Hair follicle dermal papilla cell (primary cell): Measurements from ENCODE around the gene LCAT. TPM values are rescaled to one million over a fixed set of nuclear protein-coding genes. Genes with fewer than 3 reads are reported as not detected.

Experiments
- total RNA-seq: library from RNA; depleted of rRNA; stranded (reverse); fragments of >200 nt; gene quantifications from 2 replicates; pipeline ENCODE4 v1.2.3, GENCODE V29; 2012

Gene LCAT, protein sequence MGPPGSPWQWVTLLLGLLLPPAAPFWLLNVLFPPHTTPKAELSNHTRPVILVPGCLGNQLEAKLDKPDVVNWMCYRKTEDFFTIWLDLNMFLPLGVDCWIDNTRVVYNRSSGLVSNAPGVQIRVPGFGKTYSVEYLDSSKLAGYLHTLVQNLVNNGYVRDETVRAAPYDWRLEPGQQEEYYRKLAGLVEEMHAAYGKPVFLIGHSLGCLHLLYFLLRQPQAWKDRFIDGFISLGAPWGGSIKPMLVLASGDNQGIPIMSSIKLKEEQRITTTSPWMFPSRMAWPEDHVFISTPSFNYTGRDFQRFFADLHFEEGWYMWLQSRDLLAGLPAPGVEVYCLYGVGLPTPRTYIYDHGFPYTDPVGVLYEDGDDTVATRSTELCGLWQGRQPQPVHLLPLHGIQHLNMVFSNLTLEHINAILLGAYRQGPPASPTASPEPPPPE
- total RNA-seq: 9.6 and 11.2 TPM in 2 replicates

GRCh38 chr16:67943619-67944504 lies at the start of gene LCAT:
TSS of gene LCAT (minus strand) at chr16:67944120. CDS start at chr16:67944101, 19 bp downstream.

GRCh38 chr16:67979955-67980678 lies 36.2 kb upstream of the LCAT start, which contains the start of gene DPEP3:
TSS of gene DPEP3 (minus strand) at chr16:67980499. CDS start at chr16:67980380, 119 bp downstream.

DNA sequence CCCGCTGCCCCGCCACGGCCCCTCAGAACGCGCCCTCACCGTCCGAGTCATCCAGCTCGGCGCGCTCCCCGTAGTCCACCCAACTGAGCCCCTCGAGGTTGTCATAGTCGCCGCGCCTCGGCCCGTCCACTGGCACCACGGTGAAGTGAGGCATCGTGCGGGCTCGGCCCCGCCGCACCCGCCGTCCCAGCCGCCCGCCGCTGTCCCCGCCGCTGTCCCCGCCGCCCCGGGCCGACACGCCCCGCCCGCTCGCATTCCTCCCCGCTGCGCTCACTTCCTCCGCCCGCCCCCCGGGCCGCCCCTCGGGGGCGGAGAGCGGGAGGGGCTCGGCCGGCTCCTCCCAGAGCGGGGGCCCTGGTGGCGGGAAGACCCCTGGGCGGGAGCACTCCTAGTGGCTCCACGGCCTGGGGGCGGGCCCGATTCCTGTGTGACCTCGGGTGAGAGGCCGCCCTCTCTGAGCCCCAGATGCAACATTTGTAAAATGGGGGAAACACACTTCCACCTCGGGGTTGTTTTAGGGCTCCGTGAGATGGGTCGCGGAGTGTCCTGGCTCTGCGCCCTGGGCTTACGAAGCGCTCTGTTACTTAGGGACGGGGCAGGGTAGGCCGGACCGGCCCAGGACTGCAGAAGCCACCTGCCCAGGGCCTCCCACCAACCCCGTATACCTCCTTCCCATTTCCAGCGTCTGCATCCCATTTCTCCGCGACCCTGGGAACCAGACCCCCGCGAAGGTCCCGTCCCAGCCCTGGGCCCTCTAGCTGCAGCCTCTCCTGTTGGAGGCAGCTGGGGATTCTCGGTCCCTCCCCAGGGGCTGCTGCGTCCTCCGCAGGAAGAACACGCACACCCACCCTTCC lies 24.7 kb upstream of the LCAT start, which contains the start of gene SLC12A4:
TSS of gene SLC12A4 (minus strand) at position 238 of the 854 bp plus-strand sequence. CDS start at position 154, 84 bp downstream.

DNA sequence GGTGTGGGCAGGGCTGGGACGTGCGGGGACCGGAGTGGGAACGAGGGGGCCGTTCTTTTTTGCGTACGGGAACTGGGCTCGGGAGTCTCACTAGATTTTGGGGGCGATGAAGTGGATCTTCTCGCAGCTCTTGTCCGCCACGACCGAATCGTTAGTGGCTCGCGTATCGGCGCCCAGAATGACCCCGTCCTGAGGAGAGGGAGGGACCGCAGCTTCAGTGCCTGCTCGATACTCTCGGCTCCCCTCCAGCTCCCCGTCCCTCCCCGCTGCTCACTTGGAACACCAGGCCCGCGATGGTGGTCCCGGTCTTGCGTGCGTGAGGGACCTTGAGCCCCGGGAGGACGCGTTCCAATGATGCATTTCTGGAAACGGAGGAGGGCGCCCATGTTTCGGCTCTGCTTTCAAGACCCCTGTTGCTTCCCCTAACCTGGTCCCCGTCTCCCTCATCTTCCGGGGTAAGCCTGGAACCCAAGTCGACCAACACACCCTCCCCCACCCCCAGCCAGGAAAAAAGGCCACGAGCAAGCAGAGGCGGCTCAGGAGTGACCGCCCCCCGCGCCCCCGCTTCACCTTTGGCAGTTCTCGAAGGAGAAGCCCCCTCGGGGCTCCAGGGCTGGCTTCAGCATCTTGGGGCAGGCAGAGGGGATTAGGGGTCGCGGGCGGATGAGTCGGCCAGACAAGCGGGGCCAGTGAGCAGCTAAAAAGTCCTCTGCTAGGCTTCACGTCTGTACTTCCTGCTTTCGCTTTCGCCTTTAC lies 7.6 kb downstream of the LCAT start, which contains the start of gene PSMB10:
TSS of gene PSMB10 (minus strand) at position 727 of the 756 bp plus-strand sequence. CDS start at position 626, 101 bp downstream.

DNA sequence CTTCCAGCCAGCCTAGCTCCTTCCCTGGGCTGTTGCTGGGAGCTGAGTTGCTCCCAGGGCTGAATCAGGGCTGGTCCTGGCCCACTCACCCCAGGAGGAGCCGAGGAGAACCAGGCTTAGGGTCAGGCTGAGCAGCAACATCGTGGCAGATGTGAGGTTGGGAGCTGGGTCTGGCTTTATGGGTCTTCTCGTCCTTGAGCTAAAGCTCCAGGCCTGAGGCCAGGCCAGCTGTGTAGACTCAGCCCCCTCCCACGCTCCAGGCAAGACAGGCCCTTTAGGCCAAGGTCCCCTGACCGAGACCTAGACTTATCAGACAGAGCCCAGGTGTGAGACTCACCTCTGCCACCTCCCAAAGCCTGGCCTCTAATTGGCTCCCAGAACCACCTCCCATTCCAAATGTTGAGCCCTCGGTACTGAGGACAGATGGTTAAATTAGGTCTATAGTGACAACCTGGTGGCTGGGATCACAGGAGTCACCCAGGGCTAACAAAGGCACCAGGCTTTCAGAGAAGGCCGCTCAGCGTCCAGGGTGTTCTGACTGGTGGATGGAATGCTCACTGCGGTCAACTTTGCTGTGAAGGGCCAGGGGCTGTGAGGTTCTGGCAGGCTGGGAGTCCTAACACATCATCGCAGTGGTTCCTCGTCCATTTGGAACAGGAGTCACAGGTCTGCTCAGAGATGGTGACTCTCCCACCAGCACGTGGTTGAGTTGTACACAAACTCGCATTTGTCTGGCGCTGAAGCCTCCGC lies 12.0 kb downstream of the LCAT start, which contains the start of gene CTRL:
TSS of gene CTRL (minus strand) at position 151 of the 750 bp plus-strand sequence. CDS start at position 141, 10 bp downstream.

DNA sequence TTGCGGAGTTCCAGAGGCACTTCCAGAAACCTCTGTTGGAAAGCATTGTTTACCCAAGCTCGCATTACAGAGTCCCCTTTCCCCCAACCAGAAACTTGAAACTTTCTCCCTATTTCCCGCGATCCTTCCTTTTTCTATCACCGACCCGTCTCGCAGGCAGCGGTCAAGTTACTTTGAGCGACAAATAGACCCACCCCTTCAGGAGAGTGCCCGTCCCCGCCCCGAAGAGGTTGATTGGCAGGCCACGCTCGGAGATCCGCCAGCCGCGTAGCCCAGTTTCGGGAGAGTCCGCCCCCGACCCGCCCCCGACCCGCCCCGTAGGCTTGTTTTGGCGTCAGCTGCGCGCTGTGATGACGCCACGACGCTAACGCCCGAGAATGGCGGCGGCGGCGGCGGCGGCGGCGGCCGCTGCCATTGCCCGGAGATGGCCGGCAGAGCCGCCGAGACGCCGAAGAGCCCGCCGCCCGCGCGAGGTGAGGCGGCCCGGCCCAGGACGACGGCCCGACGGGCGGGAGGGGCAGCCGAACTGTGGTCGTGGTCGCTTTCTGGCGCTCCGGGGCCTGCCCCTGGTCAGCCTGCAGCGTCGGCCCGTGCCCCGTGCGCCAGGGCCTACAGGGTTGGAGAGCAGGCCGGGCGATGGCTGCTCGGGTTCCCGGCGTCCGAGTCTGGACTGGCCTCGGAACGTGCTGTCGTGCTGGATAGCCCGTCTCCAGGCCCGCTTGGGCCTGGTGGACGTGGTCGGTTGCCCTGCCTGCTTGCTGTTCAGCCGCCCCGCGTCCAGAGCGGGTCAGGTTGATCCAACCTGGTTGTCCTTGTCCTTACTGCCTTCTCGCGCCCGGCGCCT lies 50.8 kb downstream of the LCAT start, which contains the start of gene PSKH1:
TSS of gene PSKH1 (plus strand) at position 356 of the 844 bp plus-strand sequence. CDS start 15,496 bp downstream, outside the sequence.

Other genes starting within 250 kb of the LCAT start
- 19.0 and 19.8 TPM in 2 replicates for gene GFOD2, start 224.8 kb downstream of the LCAT start, total RNA-seq
- 7.2 and 7.5 TPM in 2 replicates for gene RANBP10, start 137.6 kb downstream of the LCAT start, total RNA-seq
- 0.49 and 1.3 TPM in 2 replicates for gene TSNAXIP1, start 137.2 kb downstream of the LCAT start, total RNA-seq
- gene THAP11, start 101.8 kb downstream of the LCAT start, total RNA-seq: 30.0 and 34.6 TPM in 2 replicates
- gene NUTF2, start 97.2 kb downstream of the LCAT start, total RNA-seq: 111 and 129 TPM in 2 replicates
- 35.6 and 36.8 TPM in 2 replicates for gene CENPT, start 96.4 kb downstream of the LCAT start, total RNA-seq
- 53.2 and 64.1 TPM in 2 replicates for gene EDC4, start 71.1 kb downstream of the LCAT start, total RNA-seq
- not detected in 2 replicates for gene NRN1L, start 59.2 kb downstream of the LCAT start, total RNA-seq
- gene PSKH1, start 50.9 kb downstream of the LCAT start, total RNA-seq: 14.5 and 16.4 TPM in 2 replicates
- 1.1 and 1.3 TPM in 2 replicates for gene CTRL, start 12.3 kb downstream of the LCAT start, total RNA-seq
- gene PSMB10, start 7.3 kb downstream of the LCAT start, total RNA-seq: 63.9 and 73.6 TPM in 2 replicates
- 82.1 and 92.5 TPM in 2 replicates for gene SLC12A4, start 24.5 kb upstream of the LCAT start, total RNA-seq
- not detected in 2 replicates for gene DPEP3, start 36.4 kb upstream of the LCAT start, total RNA-seq
- gene DPEP2, start 55.4 kb upstream of the LCAT start, total RNA-seq: not detected in 2 replicates
- not detected in 2 replicates for gene DPEP2NB, start 71.8 kb upstream of the LCAT start, total RNA-seq
- 11.8 and 12.4 TPM in 2 replicates for gene DDX28, start 79.1 kb upstream of the LCAT start, total RNA-seq
- gene DUS2, start 79.2 kb upstream of the LCAT start, total RNA-seq: 15.3 and 15.7 TPM in 2 replicates
- gene NFATC3, start 141.2 kb upstream of the LCAT start, total RNA-seq: 33.8 and 40.6 TPM in 2 replicates